ENCODE measurements around the gene PLP1.

GRCh38 chrX:103783196-103783595 is 6.6 kb downstream of the PLP1 start:
- TF ChIP-seq, protein P1, sequence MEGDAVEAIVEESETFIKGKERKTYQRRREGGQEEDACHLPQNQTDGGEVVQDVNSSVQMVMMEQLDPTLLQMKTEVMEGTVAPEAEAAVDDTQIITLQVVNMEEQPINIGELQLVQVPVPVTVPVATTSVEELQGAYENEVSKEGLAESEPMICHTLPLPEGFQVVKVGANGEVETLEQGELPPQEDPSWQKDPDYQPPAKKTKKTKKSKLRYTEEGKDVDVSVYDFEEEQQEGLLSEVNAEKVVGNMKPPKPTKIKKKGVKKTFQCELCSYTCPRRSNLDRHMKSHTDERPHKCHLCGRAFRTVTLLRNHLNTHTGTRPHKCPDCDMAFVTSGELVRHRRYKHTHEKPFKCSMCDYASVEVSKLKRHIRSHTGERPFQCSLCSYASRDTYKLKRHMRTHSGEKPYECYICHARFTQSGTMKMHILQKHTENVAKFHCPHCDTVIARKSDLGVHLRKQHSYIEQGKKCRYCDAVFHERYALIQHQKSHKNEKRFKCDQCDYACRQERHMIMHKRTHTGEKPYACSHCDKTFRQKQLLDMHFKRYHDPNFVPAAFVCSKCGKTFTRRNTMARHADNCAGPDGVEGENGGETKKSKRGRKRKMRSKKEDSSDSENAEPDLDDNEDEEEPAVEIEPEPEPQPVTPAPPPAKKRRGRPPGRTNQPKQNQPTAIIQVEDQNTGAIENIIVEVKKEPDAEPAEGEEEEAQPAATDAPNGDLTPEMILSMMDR (IDR thresholded peaks at IDR 0.05): no peak
- no peak for TF ChIP-seq POLR2A (IDR thresholded peaks at IDR 0.05)
